Liver (tissue), 3 donors: ENCODE measurements around the gene TSHZ2.

ENCODE experiments used
- CTCF ChIP-seq: fragments of 150-350 bp; IDR thresholded peaks from 2 replicates; pipeline ENCODE4 v1.5.1; 2017; ENCODE audit warnings: improper control_type of control experiment, low read depth, low read length; ENCODE audit not compliant: missing input control
- JUND ChIP-seq, 2 donors: IDR thresholded peaks; 2 replicates each; pipeline ENCODE4 v1.6.1; 2016; ENCODE audit warnings: antibody characterized with exemption in 2 of 2
- MAX ChIP-seq: IDR thresholded peaks from 2 replicates; pipeline ENCODE4 v1.6.1; 2016; ENCODE audit warnings: antibody characterized with exemption
- RAD21 ChIP-seq, 2 donors: IDR thresholded peaks; 2 replicates each; pipeline ENCODE4 v1.6.1; 2016; ENCODE audit warnings: antibody characterized with exemption in 2 of 2, mild to moderate bottlenecking in 2 of 2
- REST ChIP-seq: IDR thresholded peaks from 2 replicates; pipeline ENCODE4 v1.6.1; 2016; ENCODE audit warnings: antibody characterized with exemption, mild to moderate bottlenecking
- SP1 ChIP-seq: IDR thresholded peaks from 2 replicates; pipeline ENCODE4 v1.6.1; 2018; ENCODE audit warnings: antibody characterized with exemption, mild to moderate bottlenecking
- TAF1 ChIP-seq: conservative IDR thresholded peaks from 2 replicates; pipeline ENCODE4 v1.6.1; 2016; ENCODE audit warnings: antibody characterized with exemption, mild to moderate bottlenecking
- YY1 ChIP-seq: IDR thresholded peaks from 2 replicates; pipeline ENCODE4 v1.6.1; 2016; ENCODE audit warnings: antibody characterized with exemption, mild to moderate bottlenecking
- donor health status: healthy.
- donor health status: healthy.

- TF ChIP-seq CTCF (no peak), YY1 (no peak), TAF1 (no peak), JUND (IDR thresholded peaks at IDR 0.05) (no peak), RAD21 (IDR thresholded peaks at IDR 0.05) (no peak), MAX (no peak), REST (no peak), SP1 (no peak)
Observed at GRCh38 chr20:53142225-53143127, 170.3 kb downstream of the TSHZ2 start.
